ENCODE results near the gene ZSWIM2.

- TF ChIP-seq CTCF (IDR thresholded peaks at IDR 0.05) (no peak), POLR2A (IDR thresholded peaks at IDR 0.05) (no peak)
Observed at GRCh38 chr2:186884587-186884986, 35.6 kb upstream of the ZSWIM2 start.

All from adrenal gland (tissue), 5 donors.